PC-3 (cell line): ENCODE measurements around the gene VAT1. TPM values are rescaled to one million over a fixed set of nuclear protein-coding genes. Genes with fewer than 3 reads are reported as not detected.

Experiments
- ATAC-seq: fragments of 200-7000 bp; cut with Tn5 transposase; 2 replicates; pipeline ENCODE4 v1.9.1; 2020; ENCODE audit warnings: mild to moderate bottlenecking, moderate library complexity
- BruUV-seq: library from RNA; stranded (reverse); fragments of 400-500 nt; replicated peaks from 2 replicates; lab custom pipeline; 2021; lab: Mats Ljungman, UMichigan
- CTCF ChIA-PET: fragments of 300-600 bp; sonication (Branson Sonifier 250); formaldehyde crosslinking; loops from one replicate; lab custom pipeline; 2022; ENCODE audit warnings: antibody characterized with exemption; lab: Charles Lee
- POLR2A ChIA-PET: fragments of 300-600 bp; sonication (Branson Sonifier 250); formaldehyde crosslinking; loops from one replicate; lab custom pipeline; 2022; ENCODE audit warnings: antibody characterized with exemption; ENCODE audit not compliant: unreplicated experiment; lab: Charles Lee
- DNase-seq: peaks from one replicate; pipeline ENCODE4 v3.0.0-alpha.2; 2015
- H2AFZ ChIP-seq: fragments of 300-600 bp; sonication (generic); 2 replicates; pipeline ENCODE4 v1.6.0; 2016; ENCODE audit warnings: antibody characterized with exemption, low read length
- H3F3A ChIP-seq: fragments of 300-600 bp; sonication (generic); one replicate; pipeline ENCODE4 v1.6.0; 2017; ENCODE audit warnings: antibody characterized with exemption, low read length, control low read depth, mild to moderate bottlenecking; ENCODE audit not compliant: unreplicated experiment
- H3K27ac ChIP-seq: fragments of 300-600 bp; sonication (generic); 2 replicates; pipeline ENCODE4 v1.5.1; 2016; ENCODE audit warnings: mild to moderate bottlenecking, low read length
- H3K27me3 ChIP-seq: fragments of 300-600 bp; sonication (generic); 2 replicates; pipeline ENCODE4 v1.6.1; 2016; ENCODE audit warnings: low read length, mixed read lengths
- H3K36me3 ChIP-seq: fragments of 300-600 bp; sonication (generic); 2 replicates; pipeline ENCODE4 v1.6.1; 2016; ENCODE audit warnings: low read depth, mixed run types, low read length, mixed read lengths
- H3K4me1 ChIP-seq: fragments of 300-600 bp; sonication (generic); 2 replicates; pipeline ENCODE4 v1.5.1; 2016; ENCODE audit warnings: low read length; ENCODE audit not compliant: insufficient read depth
- H3K4me2 ChIP-seq: fragments of 300-600 bp; sonication (generic); 2 replicates; pipeline ENCODE4 v1.6.0; 2016; ENCODE audit warnings: low read length
- H3K4me3 ChIP-seq: fragments of 300-600 bp; sonication (generic); 2 replicates; pipeline ENCODE4 v1.5.1; 2016; ENCODE audit warnings: mild to moderate bottlenecking, low read length, mixed read lengths
- H3K79me2 ChIP-seq: fragments of 300-600 bp; sonication (generic); 2 replicates; pipeline ENCODE4 v1.6.1; 2017; ENCODE audit warnings: low read length, mixed read lengths
- H3K9ac ChIP-seq: fragments of 300-600 bp; sonication (generic); 2 replicates; pipeline ENCODE4 v1.6.0; 2016; ENCODE audit warnings: mild to moderate bottlenecking, low read length
- H3K9me2 ChIP-seq: fragments of 300-600 bp; sonication (generic); replicated peaks from 2 replicates; pipeline ENCODE4 v1.6.1; 2016; ENCODE audit warnings: mixed run types, low read length, mixed read lengths
- H3K9me3 ChIP-seq: fragments of 300-600 bp; sonication (generic); 2 replicates; pipeline ENCODE4 v1.6.1; 2016; ENCODE audit warnings: low read length, mixed read lengths
- H4K20me1 ChIP-seq: fragments of 300-600 bp; sonication (generic); 2 replicates; pipeline ENCODE4 v1.6.1; 2016; ENCODE audit warnings: low read length, mixed read lengths
- EZH2 ChIP-seq: fragments of 300-600 bp; sonication (generic); IDR thresholded peaks from one replicate; pipeline ENCODE4 v1.6.1; 2017; ENCODE audit warnings: antibody characterized with exemption, mild to moderate bottlenecking, low read length; ENCODE audit not compliant: unreplicated experiment
- EZH2phosphoT487 ChIP-seq: fragments of 300-600 bp; sonication (generic); IDR thresholded peaks from 2 replicates; pipeline ENCODE4 v1.6.1; 2018; ENCODE audit warnings: mild to moderate bottlenecking, antibody characterized with exemption, low read length, borderline replicate concordance
- intact Hi-C: fragments of 100-400 bp; cut with micrococcal nuclease; formaldehyde crosslinking; loops from 2 replicates; pipeline ENCODE4 v1.9.0; 2023
- total RNA-seq: library from RNA; depleted of rRNA; stranded (reverse); fragments of >200 nt; gene quantifications from 2 replicates; pipeline ENCODE4 v1.2.3, GENCODE V29; 2014
- TF ChIP-seq, protein P1 (sequence below): fragments of 300-600 bp; sonication (generic); conservative IDR thresholded peaks from 2 replicates; pipeline ENCODE4 v1.5.1; 2017; ENCODE audit warnings: antibody characterized with exemption, low read depth, mild to moderate bottlenecking, low read length

Gene VAT1
- total RNA-seq, 1 experiment from 2014 or later, result 68.1 TPM

DNA sequence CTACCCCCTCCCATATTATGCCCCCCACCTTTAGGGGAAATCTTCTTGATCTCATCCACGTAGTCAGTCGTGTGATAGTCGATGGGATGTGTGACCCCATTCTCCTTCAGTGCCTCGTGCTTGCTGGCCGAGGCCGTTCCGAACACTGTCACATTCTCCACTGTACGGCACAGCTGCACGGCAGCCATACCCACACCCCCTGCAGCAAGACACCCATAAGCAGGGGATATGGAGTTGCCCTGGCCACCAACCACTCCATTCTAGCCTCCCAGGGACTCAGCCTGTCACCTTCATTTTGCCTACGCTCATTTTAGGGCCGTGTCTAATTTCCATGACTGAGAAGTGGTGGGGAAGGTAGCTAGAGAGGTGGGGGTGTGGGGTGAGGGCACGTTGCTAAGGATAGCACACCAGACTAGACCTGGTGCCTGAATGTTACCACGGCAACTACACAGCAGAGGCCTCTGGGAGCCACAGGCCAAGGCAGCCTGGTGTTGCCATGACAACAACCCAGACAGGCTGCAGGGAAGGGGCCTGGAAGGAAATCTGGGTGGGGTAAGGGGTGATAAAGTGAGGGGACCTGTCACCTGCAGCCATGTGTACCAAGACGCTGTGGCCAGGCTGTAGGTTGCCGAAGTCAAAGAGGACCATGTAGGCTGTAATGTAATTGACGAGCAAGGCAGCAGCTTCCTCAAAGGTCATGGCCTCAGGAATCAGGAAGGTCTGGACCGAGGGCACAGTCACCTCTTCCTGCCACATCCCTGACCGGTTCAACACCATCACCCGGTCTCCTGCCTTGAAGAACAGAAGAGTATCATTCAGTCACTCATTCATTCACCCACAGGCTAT is 4.0 kb downstream of the VAT1 start:
- ATAC-seq (no peak), DNase-seq (no peak)
- Histone ChIP-seq H3K27me3 (no peaks in the 10 kb centered on the region), H3K9ac (no peak overlapping the region), H3K9me2 (no peaks in the 10 kb centered on the region), H3F3A (no peaks in the 10 kb centered on the region), H3K27ac (no peak overlapping the region), H4K20me1 (no peaks in the 10 kb centered on the region), H2AFZ (no peak overlapping the region), H3K4me1 (peaks cover 5% of the 10 kb centered on the region), H3K79me2 (peaks cover 13% of the 10 kb centered on the region; the same call in 1 of the 2 replicates), H3K36me3 (no peaks in the 10 kb centered on the region), H3K4me3 (no peak overlapping the region), H3K4me2 (no peak overlapping the region), H3K9me3 (no peaks in the 10 kb centered on the region)
- intact Hi-C loops, result no loop called here
- ChIA-PET CTCF (no interaction called here), POLR2A (interaction anchor here (0.6 kb wide), 1 partner anchor 12 kb away, joined by 10 read pairs; no protein-coding TSS in a partner anchor)
- no TSS peak for BruUV-seq
- TF ChIP-seq EZH2 (no peak), EZH2phosphoT487 (no peak)
- TF ChIP-seq, protein P1, sequence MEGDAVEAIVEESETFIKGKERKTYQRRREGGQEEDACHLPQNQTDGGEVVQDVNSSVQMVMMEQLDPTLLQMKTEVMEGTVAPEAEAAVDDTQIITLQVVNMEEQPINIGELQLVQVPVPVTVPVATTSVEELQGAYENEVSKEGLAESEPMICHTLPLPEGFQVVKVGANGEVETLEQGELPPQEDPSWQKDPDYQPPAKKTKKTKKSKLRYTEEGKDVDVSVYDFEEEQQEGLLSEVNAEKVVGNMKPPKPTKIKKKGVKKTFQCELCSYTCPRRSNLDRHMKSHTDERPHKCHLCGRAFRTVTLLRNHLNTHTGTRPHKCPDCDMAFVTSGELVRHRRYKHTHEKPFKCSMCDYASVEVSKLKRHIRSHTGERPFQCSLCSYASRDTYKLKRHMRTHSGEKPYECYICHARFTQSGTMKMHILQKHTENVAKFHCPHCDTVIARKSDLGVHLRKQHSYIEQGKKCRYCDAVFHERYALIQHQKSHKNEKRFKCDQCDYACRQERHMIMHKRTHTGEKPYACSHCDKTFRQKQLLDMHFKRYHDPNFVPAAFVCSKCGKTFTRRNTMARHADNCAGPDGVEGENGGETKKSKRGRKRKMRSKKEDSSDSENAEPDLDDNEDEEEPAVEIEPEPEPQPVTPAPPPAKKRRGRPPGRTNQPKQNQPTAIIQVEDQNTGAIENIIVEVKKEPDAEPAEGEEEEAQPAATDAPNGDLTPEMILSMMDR, result no peak

DNA sequence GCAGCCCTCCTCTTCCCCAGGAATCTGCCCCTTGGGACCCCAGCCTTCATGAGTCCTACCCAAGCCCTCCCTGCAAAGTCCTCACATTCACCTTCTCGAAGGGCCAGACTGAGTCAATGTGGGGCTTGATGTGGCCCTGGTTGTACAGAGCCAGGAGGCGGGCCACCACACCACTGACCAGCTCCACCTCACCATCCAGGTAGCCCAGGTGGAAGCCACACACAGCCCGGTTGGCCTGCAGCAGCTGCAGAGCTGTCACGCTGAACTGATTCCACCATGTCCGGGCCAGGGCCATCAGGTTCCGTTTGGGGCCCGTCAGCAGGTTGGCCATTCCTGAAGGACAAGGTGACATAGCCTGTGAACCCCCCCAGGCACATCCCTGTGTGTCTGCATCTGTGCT is 6.0 kb downstream of the VAT1 start:
- no peaks in the 10 kb centered on the region for H3K27me3 ChIP-seq
- ATAC-seq, result no peak
- no peaks in the 10 kb centered on the region for H3K9me3 ChIP-seq
- no TSS peak for BruUV-seq
- H3K9me2 ChIP-seq, result no peaks in the 10 kb centered on the region
- no peak for DNase-seq
- TF ChIP-seq EZH2 (no peak), EZH2phosphoT487 (no peak)
- TF ChIP-seq, protein P1, result no peak
- no peak overlapping the region for H3K4me3 ChIP-seq
- H3K79me2 ChIP-seq, result peaks cover 12% of the 10 kb centered on the region; the same call in 1 of the 2 replicates
- H3K4me2 ChIP-seq, result no peak overlapping the region
- H3K9ac ChIP-seq, result no peak overlapping the region
- no peak overlapping the region for H2AFZ ChIP-seq
- no peaks in the 10 kb centered on the region for H3F3A ChIP-seq
- no peak overlapping the region for H3K27ac ChIP-seq
- intact Hi-C loops, result no loop called here
- CTCF ChIA-PET, result no interaction called here
- POLR2A ChIA-PET, result no interaction called here
- no peaks in the 10 kb centered on the region for H3K36me3 ChIP-seq
- H4K20me1 ChIP-seq, result no peaks in the 10 kb centered on the region
- H3K4me1 ChIP-seq, result peaks cover 5% of the 10 kb centered on the region

DNA sequence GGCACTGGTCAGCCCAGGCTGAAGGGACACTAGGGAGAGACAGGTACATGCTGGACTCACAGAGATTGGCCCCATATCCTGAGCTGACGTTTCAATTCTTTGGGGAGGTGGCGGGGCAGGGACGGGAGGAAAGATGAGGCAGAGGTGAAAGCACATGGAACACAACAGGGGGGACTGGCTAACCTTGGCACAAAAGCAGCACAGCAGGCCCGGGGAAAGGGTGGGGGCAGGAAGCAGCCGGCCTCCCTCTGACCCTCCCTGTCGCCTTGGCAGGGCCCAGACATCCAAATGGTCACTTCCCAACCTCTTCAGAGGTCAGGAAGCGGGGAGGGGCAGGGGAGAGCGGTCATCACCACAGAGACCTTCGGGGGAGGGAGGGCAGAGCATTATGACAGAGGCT is 6.6 kb downstream of the VAT1 start:
- BruUV-seq, result no TSS peak
- ChIA-PET POLR2A (no interaction called here), CTCF (no interaction called here)
- H4K20me1 ChIP-seq, result no peaks in the 10 kb centered on the region
- no peak overlapping the region for H3K27ac ChIP-seq
- H3K9ac ChIP-seq, result no peak overlapping the region
- no peaks in the 10 kb centered on the region for H3K9me2 ChIP-seq
- no peak overlapping the region for H3K4me3 ChIP-seq
- H3K9me3 ChIP-seq, result no peaks in the 10 kb centered on the region
- DNase-seq, result no peak
- no peak for ATAC-seq
- H3K36me3 ChIP-seq, result no peaks in the 10 kb centered on the region
- H2AFZ ChIP-seq, result no peak overlapping the region
- H3F3A ChIP-seq, result no peaks in the 10 kb centered on the region
- H3K79me2 ChIP-seq, result peaks cover 7% of the 10 kb centered on the region; the same call in 1 of the 2 replicates
- no peaks in the 10 kb centered on the region for H3K27me3 ChIP-seq
- TF ChIP-seq EZH2phosphoT487 (no peak), EZH2 (no peak)
- TF ChIP-seq, protein P1, result no peak
- H3K4me2 ChIP-seq, result no peak overlapping the region
- H3K4me1 ChIP-seq, result peaks cover 6% of the 10 kb centered on the region
- intact Hi-C loops, result no loop called here
